D721Med (cell line): ENCODE measurements around the gene AMH.

Experiments used
- DNase-seq: peaks from one replicate; pipeline ENCODE4 v3.0.0; 2011; ENCODE audit warnings: low spot score; ENCODE audit not compliant: insufficient read length
- FAIRE-seq: peaks from 2 replicates; lab custom pipeline; 2011; peaks lifted over from hg19 to GRCh38; lab: Jason Lieb, UNC
- CTCF ChIP-seq: IDR thresholded peaks from 2 replicates; pipeline ENCODE4 v1.5.1; 2012; ENCODE audit warnings: mild to moderate bottlenecking, control low read depth; ENCODE audit not compliant: insufficient read depth; ENCODE audit errors: missing control alignments

AMH gene

GRCh38 chr19:2282062-2282861, 33.1 kb downstream of the AMH start, which contains the start of gene PEAK3:
TSS of gene PEAK3 (minus strand) at chr19:2282175. CDS start at chr19:2280931, 1,244 bp downstream.
- no peak for FAIRE-seq
- TF ChIP-seq CTCF, result no peak
- DNase-seq, result no peak

GRCh38 chr19:2282862-2283237, 33.7 kb downstream of the AMH start:
- no peak for TF ChIP-seq CTCF
- no peak for DNase-seq
- FAIRE-seq, result no peak

- DNase-seq (no peak), FAIRE-seq (no peak)
- TF ChIP-seq CTCF, result no peak
Measured at GRCh38 chr19:2283835-2284507, 34.8 kb downstream of the AMH start.

- no peak for DNase-seq
- TF ChIP-seq CTCF, result no peak
- FAIRE-seq, result no peak
Measured at GRCh38 chr19:2286402-2287140, 37.4 kb downstream of the AMH start.

- no peak for FAIRE-seq
- DNase-seq, result no peak
- no peak for TF ChIP-seq CTCF
Measured at GRCh38 chr19:2287585-2288337, 38.6 kb downstream of the AMH start.

- DNase-seq, result no peak
- FAIRE-seq, result no peak
- no peak for TF ChIP-seq CTCF
Measured at GRCh38 chr19:2288338-2288817, 39.3 kb downstream of the AMH start.
